Measurements from ENCODE around the gene PRM3. TPM values are rescaled to one million over a fixed set of nuclear protein-coding genes. Genes with fewer than 3 reads are reported as not detected.

The PRM3 gene
- total RNA-seq, 1 experiment from 2014 or later = not detected

GRCh38 chr16:11245988-11246387, 27.4 kb downstream of the PRM3 start:
- Mint-ChIP-seq H3K4me3 (ENCODE audit: low read depth, unreplicated experiment) (no peak overlapping the region), H3K27ac (ENCODE audit: unreplicated experiment) (no peak overlapping the region), H3K9me3 (ENCODE audit: low read depth, unreplicated experiment) (no peaks in the 10 kb centered on the region), H3K27me3 (ENCODE audit: unreplicated experiment) (no peaks in the 10 kb centered on the region), H3K4me1 (ENCODE audit: low read depth, unreplicated experiment) (no peaks in the 10 kb centered on the region), H3K36me3 (ENCODE audit: insufficient read depth, unreplicated experiment) (no peaks in the 10 kb centered on the region)
- BruUV-seq (replicated peaks) = no TSS peak
- intact Hi-C loops (cut with micrococcal nuclease; ENCODE audit: unreplicated experiment) = no loop called here
- no peak for DNase-seq
- CTCF ChIA-PET = interaction anchor here (0.6 to 1.2 kb wide), 2 partner anchors 33 to 51 kb away, joined by 3 to 4 read pairs; no protein-coding TSS in a partner anchor
- TF ChIP-seq, protein P1, sequence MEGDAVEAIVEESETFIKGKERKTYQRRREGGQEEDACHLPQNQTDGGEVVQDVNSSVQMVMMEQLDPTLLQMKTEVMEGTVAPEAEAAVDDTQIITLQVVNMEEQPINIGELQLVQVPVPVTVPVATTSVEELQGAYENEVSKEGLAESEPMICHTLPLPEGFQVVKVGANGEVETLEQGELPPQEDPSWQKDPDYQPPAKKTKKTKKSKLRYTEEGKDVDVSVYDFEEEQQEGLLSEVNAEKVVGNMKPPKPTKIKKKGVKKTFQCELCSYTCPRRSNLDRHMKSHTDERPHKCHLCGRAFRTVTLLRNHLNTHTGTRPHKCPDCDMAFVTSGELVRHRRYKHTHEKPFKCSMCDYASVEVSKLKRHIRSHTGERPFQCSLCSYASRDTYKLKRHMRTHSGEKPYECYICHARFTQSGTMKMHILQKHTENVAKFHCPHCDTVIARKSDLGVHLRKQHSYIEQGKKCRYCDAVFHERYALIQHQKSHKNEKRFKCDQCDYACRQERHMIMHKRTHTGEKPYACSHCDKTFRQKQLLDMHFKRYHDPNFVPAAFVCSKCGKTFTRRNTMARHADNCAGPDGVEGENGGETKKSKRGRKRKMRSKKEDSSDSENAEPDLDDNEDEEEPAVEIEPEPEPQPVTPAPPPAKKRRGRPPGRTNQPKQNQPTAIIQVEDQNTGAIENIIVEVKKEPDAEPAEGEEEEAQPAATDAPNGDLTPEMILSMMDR (IDR thresholded peaks at IDR 0.05; ENCODE audit: unreplicated experiment) = no peak

GRCh38 chr16:11245222-11245737, 28.1 kb downstream of the PRM3 start:
- DNase-seq = no peak
- intact Hi-C loops (cut with micrococcal nuclease; ENCODE audit: unreplicated experiment) = no loop called here

GRCh38 chr16:11242658-11243057, 30.8 kb downstream of the PRM3 start:
- Mint-ChIP-seq H3K4me1 (ENCODE audit: low read depth, unreplicated experiment) (no peaks in the 10 kb centered on the region), H3K27me3 (ENCODE audit: unreplicated experiment) (no peaks in the 10 kb centered on the region), H3K36me3 (ENCODE audit: insufficient read depth, unreplicated experiment) (no peaks in the 10 kb centered on the region), H3K4me3 (ENCODE audit: low read depth, unreplicated experiment) (no peak overlapping the region), H3K9me3 (ENCODE audit: low read depth, unreplicated experiment) (no peaks in the 10 kb centered on the region), H3K27ac (ENCODE audit: unreplicated experiment) (no peak overlapping the region)
- no TSS peak for BruUV-seq (replicated peaks)
- intact Hi-C loops (cut with micrococcal nuclease; ENCODE audit: unreplicated experiment) = no loop called here
- TF ChIP-seq, protein P1 (IDR thresholded peaks at IDR 0.05; ENCODE audit: unreplicated experiment) = no peak
- no peak for DNase-seq
- CTCF ChIA-PET = no interaction called here

More at GRCh38 chr16:11245222-11245737, 28.1 kb downstream of the PRM3 start:
- no TSS peak for BruUV-seq (replicated peaks)
- TF ChIP-seq, protein P1 (IDR thresholded peaks at IDR 0.05; ENCODE audit: unreplicated experiment) = no peak
- H3K36me3 Mint-ChIP-seq (ENCODE audit: insufficient read depth, unreplicated experiment) = no peaks in the 10 kb centered on the region
- H3K27me3 Mint-ChIP-seq (ENCODE audit: unreplicated experiment) = no peaks in the 10 kb centered on the region
- H3K4me3 Mint-ChIP-seq (ENCODE audit: low read depth, unreplicated experiment) = no peak overlapping the region
- H3K4me1 Mint-ChIP-seq (ENCODE audit: low read depth, unreplicated experiment) = no peaks in the 10 kb centered on the region
- no peak overlapping the region for H3K27ac Mint-ChIP-seq (ENCODE audit: unreplicated experiment)
- no peaks in the 10 kb centered on the region for H3K9me3 Mint-ChIP-seq (ENCODE audit: low read depth, unreplicated experiment)
- CTCF ChIA-PET = no interaction called here

- Mint-ChIP-seq H3K36me3 (ENCODE audit: insufficient read depth, unreplicated experiment) (no peaks in the 10 kb centered on the region), H3K27me3 (ENCODE audit: unreplicated experiment) (no peaks in the 10 kb centered on the region), H3K4me1 (ENCODE audit: low read depth, unreplicated experiment) (no peaks in the 10 kb centered on the region), H3K27ac (ENCODE audit: unreplicated experiment) (no peak overlapping the region), H3K9me3 (ENCODE audit: low read depth, unreplicated experiment) (no peaks in the 10 kb centered on the region), H3K4me3 (ENCODE audit: low read depth, unreplicated experiment) (no peak overlapping the region)
- TF ChIP-seq, protein P1 (IDR thresholded peaks at IDR 0.05; ENCODE audit: unreplicated experiment) = no peak
- CTCF ChIA-PET = interaction anchor here (0.6 kb wide), 1 partner anchor 83 kb away, joined by 3 read pairs; no protein-coding TSS in a partner anchor
- no TSS peak for BruUV-seq (replicated peaks)
- intact Hi-C loops (cut with micrococcal nuclease; ENCODE audit: unreplicated experiment) = no loop called here
- DNase-seq = no peak
Measured at GRCh38 chr16:11241480-11242204, 31.8 kb downstream of the PRM3 start.

Measured in Calu3 (cell line).